Measurements from ENCODE around the gene RBFOX1. TPM values are rescaled to one million over a fixed set of nuclear protein-coding genes. Genes with fewer than 3 reads are reported as not detected.

The RBFOX1 gene
- total RNA-seq (2022; extraction: Qiagen RNA extraction; ENCODE audit: low read depth), result not detected in 5 replicates

GRCh38 chr16:7332611-7333010, at the start of gene RBFOX1:
Gene RBFOX1 (plus strand): TSS chr16:7332845.

